Head of caudate nucleus (tissue), 42 donors: ENCODE data around the gene GRIP1.
A peak's percentile ranks its signal among the peaks of the same experiment; 100 is the strongest.
"Not testable (repeated sequence)": the region's sequence is repeated elsewhere in the genome, so short reads cannot be mapped to it uniquely, and the experiment has no call there.

ENCODE experiments used
- DNase-seq, 42 donors: peaks; one replicate each; pipeline versions ENCODE4 v3.0.0 to v3.0.0-alpha.2; 2020 to 2021; ENCODE audit warnings: mixed read lengths in 7 of 42
- intact Hi-C: fragments of 100-400 bp; cut with DNase I; formaldehyde crosslinking; loops from one replicate; pipeline ENCODE4 v1.15.0; 2022

GRIP1 gene

DNA sequence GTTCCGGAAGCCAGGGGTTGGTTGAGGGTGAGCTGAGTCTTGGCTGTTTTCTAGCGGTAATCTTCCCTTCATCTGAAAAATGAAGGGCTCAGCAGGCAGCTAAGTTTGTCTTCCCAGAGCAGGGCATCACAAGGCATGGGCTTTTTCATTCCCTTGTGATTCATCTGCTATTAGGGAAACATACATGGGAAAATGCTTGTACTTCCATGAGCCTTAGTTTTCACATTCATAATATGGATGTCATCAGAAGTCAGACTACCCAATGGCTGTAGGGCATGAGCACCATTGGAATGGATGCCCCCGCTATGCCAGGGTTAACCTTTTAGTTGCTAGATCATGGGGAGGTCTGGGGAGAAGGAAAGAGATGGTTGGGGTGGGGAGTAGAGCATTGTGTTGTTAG is 357.9 kb downstream of the GRIP1 start:
- intact Hi-C loops: no loop called here
- DNase-seq: no peak

DNA sequence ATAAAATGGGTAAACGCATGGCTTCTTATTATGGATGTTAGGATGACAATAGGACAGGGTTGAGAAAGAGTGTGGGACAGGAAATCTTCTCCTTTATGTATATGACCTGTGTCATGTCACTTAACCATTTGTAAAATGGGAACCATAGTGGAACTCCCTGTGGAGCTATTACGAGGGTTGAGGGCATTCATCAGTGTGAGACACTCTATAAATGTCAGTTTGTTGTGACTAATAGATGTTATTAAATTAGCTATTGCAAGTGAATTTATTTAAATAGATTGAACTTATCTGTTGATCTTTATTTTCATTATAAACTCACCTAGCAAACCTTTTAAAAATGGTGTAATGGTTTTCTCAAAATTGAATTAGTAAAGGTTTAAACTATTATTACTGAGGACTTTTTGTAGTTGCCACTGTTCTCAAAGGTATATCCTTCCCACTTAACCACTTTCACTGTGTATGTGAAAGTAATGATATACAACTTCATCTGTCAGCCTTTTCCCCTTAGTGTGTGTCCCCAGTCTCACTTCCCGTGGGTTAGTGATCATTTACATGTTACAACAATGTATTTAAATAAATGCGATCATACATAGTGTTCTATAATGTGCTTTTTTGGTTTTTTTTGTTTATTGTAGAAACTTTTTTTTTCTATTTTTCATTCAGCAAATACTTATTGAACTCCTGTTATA is 359.5 kb downstream of the GRIP1 start:
- no peak for DNase-seq
- intact Hi-C loops: no loop called here

DNA sequence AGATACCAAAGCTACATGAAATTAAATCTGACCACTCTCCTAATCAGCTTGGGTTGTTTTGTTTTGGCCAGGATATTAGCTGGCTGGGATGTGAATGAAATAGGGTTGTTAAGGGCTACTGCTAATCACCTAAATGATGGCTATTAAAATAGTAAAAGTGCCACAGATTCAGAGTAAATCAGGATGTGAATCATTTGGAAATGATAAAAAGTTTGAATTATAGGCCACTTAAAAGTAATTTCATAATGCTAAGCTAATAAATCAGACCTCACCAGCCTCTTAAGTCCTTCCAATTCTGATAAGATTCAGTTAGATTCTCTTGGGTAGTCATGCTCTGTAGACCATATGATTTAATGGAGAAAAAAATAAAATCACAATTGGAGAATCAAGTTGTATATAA is 364.6 kb downstream of the GRIP1 start:
- intact Hi-C loops: no loop called here

DNA sequence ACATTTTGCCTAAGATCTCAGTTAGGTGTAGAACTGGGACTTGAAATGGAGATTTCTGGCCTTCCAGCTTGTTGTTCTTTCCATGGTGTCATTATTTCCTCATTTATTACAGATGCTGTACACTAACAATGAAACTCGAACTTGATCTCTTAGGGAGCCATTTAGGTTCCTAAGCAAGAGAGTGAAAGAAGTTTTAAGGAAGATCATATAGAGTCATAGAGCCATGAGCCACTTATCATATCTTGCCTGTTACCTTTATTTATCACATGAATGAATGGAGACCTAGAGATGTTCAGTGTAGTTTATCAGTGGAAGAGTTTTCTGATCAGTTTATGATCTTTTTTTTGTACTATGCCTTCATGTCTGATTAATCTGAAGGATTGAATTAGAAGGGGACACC is 366.7 kb downstream of the GRIP1 start:
- intact Hi-C loops: no loop called here
- no peak for DNase-seq

More for the DNA sequence above, 364.6 kb downstream of the GRIP1 start:
- DNase-seq: no peak

DNA sequence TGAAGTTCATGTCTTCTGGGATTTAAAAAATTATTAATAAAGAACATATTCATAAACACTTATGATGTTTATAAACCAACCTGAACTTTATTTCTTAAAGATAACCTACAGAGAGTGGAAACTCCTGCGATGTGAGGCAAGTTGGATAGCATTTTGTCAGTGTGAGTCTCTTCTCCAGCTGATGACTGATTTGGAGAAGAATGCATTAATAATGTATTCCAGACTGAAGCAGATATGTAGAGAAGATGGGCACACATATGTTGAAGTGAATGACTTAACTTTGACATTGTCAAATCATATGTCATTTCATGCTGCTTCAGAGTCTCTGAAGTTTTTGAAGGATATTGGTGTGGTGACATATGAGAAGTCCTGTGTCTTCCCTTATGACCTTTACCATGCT is 369.3 kb downstream of the GRIP1 start:
- no peak for DNase-seq
- intact Hi-C loops: no loop called here

DNA sequence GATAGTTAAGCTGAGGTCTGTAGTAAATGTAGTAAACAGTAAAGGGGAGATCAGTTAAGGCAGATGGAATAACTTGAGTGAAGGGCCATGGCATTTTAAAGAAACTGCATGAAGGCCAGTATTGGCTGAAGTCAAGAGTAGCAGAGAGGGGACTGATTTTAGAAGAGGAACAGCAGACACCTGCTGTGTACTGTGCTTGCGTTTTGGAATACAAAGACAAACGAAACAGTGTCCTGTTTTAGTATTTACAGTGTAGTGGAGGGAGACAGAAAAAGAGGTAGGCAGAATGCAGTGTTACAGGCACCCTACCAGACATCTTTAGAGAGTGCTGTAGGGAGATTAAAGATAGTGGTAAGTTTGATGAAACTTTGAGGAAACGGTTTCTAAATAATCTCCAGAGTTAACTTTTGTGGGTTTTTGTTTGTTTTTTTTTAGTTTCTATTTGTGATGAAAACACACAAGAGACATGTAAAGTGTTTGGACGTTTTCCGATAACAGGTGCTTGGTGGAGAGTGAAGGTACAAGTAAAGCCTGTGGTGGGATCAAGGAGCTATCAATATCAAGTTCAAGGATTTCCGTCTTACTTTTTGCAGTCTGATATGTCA is 374.5 kb downstream of the GRIP1 start:
- intact Hi-C loops: no loop called here
- DNase-seq: no peak

DNA sequence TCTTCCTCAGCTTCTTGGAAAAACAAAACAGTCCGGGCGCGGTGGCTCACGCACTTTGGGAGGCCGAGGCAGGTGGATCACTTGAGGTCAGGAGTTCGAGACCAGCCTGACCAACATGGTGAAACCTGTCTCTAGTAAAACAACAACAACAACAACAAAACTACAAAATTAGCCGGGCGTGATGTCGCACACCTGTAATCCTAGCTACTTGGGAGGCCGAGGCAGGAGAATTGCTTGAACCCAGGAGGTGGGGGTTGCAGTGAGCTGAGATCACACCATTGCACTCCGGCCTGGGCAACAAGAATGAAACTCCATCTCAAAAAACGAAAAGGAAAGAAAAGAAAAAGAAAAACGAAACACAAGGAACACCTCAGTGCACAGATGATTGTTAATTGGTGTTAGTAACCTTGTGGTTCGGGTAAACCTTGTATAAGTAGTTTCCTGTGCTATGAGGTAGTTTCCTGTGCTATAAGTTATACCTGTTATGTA is 375.5 kb downstream of the GRIP1 start:
- DNase-seq, intact Hi-C loops: not testable (repeated sequence)

DNA sequence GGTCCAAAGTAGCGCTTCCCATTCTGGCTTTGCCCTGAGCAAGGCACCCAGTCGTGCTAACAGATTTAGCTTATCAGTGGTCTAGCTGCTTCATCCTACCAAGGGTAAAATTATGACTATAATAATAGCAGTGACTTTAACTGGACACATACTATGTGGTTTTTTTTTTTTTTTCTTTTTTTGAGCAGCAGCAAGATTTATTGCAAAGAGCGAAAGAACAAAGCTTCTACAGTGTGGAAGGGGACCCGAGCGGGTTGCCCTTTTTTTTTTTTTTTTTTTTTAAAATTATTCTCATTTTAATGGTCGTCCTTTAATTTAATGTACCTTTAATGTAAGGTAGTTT is 376.1 kb downstream of the GRIP1 start:
- DNase-seq: no peak
- intact Hi-C loops: no loop called here

DNA sequence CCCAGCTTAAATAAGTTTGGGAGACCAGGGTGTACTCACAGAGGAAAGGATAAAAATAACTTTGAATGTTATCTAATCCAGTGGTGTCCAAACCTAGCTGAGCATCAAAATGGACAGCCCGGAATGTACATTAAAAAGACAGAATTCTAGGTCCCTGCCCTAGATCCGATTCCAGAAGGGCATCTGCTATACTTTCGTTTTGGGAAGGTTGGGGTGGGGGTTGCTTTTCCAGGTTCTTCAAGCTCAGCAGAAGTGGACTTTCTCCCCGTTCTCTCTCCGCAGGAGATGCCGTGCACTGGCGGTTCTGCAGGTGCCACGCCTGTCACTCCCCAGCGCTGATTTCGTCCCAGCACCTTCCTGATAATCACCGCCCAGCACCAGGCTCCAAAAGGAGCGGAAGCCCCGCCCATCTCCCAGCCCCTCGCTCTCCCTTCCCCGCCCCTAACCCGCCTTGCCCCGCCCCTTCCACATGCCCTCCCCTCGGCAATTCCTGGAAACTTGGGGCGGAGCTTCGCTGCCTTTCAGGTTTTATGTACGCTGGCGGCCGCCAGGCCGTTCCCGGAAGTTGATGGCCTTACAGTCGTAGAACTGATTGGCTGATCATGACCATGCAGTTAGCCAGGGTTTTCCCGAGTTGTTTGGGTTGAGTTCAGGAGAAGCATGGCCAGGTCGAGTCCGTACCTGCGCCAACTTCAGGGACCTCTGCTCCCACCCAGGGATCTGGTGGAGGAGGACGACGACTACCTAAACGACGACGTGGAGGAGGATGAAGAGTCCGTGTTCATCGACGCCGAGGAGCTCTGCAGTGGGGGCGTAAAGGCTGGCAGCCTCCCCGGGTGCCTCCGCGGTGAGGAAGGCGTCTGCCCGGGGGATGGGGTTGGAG is 376.7 kb downstream of the GRIP1 start, which contains the start of gene HELB:
TSS of gene HELB (plus strand) at position 550 of the 883 bp plus-strand sequence. CDS start at position 661, 111 bp downstream.
- intact Hi-C loops: no loop called here
- DNase-seq: peak; percentile 74 to 98 (median 94)

DNA sequence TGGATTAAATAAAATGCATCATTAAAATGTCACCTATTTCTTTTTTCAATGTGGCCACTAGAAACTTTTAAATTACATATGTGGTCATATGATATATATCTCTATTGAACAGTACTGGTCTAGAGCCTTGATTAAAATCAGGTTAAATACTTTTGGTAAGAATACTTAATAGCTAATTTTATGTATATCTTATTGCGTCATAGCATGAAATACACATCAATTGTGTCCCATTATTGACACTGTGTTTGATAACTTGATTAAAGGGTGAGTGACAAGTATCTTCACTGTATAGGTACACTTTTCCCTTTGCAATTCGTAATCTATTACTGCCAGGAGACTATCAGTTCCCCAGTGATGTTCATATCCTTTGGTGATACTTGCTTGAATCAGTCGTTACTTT is 381.0 kb downstream of the GRIP1 start:
- no peak for DNase-seq
- intact Hi-C loops: no loop called here
